ENCODE data around the gene BAIAP2. TPM values are rescaled to one million over a fixed set of nuclear protein-coding genes. Genes with fewer than 3 reads are reported as not detected.
"Not testable (repeated sequence)": the region's sequence is repeated elsewhere in the genome, so short reads cannot be mapped to it uniquely, and the experiment has no call there.

BAIAP2 gene
- total RNA-seq, 4 donors from 2014 or later, result 7.3 to 36.1 (median 15.4) TPM

DNA sequence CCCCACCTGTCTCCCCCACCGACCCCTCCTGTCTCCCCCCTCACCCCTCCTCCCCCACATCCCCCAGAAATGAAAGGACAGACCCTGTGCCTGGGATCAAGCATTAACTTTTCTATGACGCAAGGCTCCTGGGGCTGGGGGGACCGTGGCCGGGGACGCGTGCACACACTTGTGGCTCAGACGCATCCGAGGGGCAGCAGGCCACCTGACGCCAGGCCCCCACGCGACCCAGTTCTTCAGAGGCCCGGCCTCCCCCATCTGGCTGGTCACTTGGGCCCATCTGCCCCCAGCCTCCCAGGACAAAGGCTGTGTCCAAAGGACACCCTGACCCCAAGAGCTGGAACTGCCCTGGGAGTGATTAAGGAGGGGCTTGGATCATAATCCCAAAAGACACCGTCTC lies 116.3 kb downstream of the BAIAP2 start:
- in situ Hi-C loops (cut with MboI; ENCODE audit: low sequenced_read_pairs in 4 of 4) (no loop called here), intact Hi-C loops (cut with DNase I; ENCODE audit: low total_unique reads) (no loop called here)
- H3K4me3 ChIP-seq, result no peak overlapping the region
- H3K27ac ChIP-seq, result no peak overlapping the region
- TF ChIP-seq, protein P1, sequence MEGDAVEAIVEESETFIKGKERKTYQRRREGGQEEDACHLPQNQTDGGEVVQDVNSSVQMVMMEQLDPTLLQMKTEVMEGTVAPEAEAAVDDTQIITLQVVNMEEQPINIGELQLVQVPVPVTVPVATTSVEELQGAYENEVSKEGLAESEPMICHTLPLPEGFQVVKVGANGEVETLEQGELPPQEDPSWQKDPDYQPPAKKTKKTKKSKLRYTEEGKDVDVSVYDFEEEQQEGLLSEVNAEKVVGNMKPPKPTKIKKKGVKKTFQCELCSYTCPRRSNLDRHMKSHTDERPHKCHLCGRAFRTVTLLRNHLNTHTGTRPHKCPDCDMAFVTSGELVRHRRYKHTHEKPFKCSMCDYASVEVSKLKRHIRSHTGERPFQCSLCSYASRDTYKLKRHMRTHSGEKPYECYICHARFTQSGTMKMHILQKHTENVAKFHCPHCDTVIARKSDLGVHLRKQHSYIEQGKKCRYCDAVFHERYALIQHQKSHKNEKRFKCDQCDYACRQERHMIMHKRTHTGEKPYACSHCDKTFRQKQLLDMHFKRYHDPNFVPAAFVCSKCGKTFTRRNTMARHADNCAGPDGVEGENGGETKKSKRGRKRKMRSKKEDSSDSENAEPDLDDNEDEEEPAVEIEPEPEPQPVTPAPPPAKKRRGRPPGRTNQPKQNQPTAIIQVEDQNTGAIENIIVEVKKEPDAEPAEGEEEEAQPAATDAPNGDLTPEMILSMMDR (IDR thresholded peaks at IDR 0.05 in 4 of 5, conservative IDR thresholded peaks at IDR 0.05 in 1 of 5), result no peak
- no peak for TF ChIP-seq POLR2A (IDR thresholded peaks at IDR 0.05)
- DNase-seq, result no peak
- no peaks in the 10 kb centered on the region for H3K36me3 ChIP-seq
- H3K9me3 ChIP-seq, result no peaks in the 10 kb centered on the region
- peaks cover 0 to 3% (median 0%) of the 10 kb centered on the region in 3 donors for H3K27me3 ChIP-seq
- no peak for ATAC-seq
- no peaks in the 10 kb centered on the region for H3K4me1 ChIP-seq

DNA sequence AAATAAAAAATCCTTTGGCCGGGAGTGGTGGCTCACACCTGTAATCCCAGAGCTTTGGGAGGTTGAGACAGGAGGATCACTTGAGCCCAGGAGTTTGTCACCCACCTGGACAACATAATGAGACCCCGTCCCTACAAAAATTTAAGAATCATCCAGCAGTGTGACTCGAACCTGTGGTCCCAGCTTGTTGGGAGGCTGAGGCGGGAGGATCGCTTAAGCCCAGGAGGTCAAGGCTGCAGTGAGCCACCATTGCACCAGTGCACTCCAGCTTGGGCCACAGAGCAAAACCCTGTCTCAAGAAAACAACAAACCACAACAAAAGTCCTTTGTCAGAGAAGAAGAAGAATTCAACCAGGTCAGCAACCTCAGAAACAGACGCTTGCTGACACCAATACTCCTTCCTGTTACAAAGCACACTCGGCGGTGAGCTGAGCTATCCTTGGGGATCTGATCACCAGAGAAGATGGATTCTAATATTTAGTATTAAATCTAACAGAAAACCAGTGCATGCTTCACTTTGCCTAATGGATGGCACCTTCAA lies 117.4 kb downstream of the BAIAP2 start:
- H3K27me3 ChIP-seq, result peaks cover 0 to 3% (median 0%) of the 10 kb centered on the region in 3 donors
- H3K4me3 ChIP-seq, result no peak overlapping the region
- no peak for TF ChIP-seq POLR2A (IDR thresholded peaks at IDR 0.05)
- TF ChIP-seq, protein P1 (IDR thresholded peaks at IDR 0.05 in 4 of 5, conservative IDR thresholded peaks at IDR 0.05 in 1 of 5), result no peak
- in situ Hi-C loops (cut with MboI; ENCODE audit: low sequenced_read_pairs in 4 of 4) (no loop called here), intact Hi-C loops (cut with DNase I; ENCODE audit: low total_unique reads) (no loop called here)
- no peak overlapping the region for H3K27ac ChIP-seq
- no peaks in the 10 kb centered on the region for H3K4me1 ChIP-seq
- H3K36me3 ChIP-seq, result no peaks in the 10 kb centered on the region
- no peak for DNase-seq
- H3K9me3 ChIP-seq, result no peaks in the 10 kb centered on the region
- no peak for ATAC-seq

DNA sequence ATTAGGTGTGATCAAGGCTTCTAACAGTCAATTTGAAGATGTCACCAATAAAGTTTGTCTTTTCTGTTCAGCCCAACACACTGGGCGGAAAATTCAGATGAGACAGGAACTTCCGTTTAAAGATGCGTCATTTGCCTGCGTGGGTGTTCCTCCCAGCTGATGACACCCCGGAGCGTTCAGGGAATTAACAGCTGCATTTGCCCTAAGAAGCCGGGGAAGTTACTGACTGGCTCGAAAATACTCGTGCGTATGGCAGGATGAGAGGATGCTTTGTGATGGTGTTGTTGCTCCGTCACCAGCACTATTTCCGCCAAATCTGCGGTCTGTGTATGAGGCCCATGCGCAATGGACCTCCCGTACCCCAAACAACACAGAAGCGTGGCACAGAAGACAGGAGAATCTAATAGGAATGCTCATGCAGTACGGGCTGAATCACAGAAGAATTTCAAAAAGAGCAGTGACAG lies 118.4 kb downstream of the BAIAP2 start:
- Histone ChIP-seq H3K4me3 (no peak overlapping the region), H3K9me3 (no peaks in the 10 kb centered on the region), H3K36me3 (no peaks in the 10 kb centered on the region), H3K27ac (no peak overlapping the region), H3K4me1 (no peaks in the 10 kb centered on the region), H3K27me3 (peaks cover 0 to 3% (median 0%) of the 10 kb centered on the region in 3 donors)
- intact Hi-C loops (cut with DNase I; ENCODE audit: low total_unique reads), result no loop called here
- TF ChIP-seq POLR2A (IDR thresholded peaks at IDR 0.05), result peak in 1 of 2 donors; percentile 11
- TF ChIP-seq, protein P1 (IDR thresholded peaks at IDR 0.05 in 4 of 5, conservative IDR thresholded peaks at IDR 0.05 in 1 of 5), result no peak
- DNase-seq (peak in 1 of 2 donors; percentile 32), ATAC-seq (peak in 1 of 2 donors; percentile 56)
- in situ Hi-C loops (cut with MboI; ENCODE audit: low sequenced_read_pairs in 4 of 4), result no loop called here

DNA sequence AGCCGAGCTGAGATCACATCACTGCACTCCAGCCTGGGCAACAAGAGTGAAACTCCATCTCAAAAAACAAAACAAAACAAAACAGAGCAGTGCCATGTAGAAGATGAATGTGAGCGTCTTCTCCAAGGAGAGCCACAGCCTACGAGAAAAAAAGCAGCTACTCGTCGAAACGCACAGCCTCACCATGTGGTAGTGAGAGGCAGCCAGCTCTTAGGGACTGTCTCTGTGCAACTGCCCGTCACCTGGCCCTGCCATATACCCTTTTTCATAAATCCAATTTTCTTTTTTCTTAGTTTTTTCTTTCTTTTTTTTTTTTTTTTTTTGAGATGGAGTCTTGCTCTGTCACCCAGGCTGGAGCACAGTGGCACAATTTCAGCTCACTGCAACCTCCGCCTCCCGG lies 119.1 kb downstream of the BAIAP2 start:
- H3K36me3 ChIP-seq; ATAC-seq; H3K27me3 ChIP-seq; H3K27ac ChIP-seq; DNase-seq; H3K9me3 ChIP-seq; H3K4me1 ChIP-seq; intact Hi-C loops (cut with DNase I; ENCODE audit: low total_unique reads); H3K4me3 ChIP-seq; in situ Hi-C loops (cut with MboI; ENCODE audit: low sequenced_read_pairs in 4 of 4): not testable (repeated sequence)

DNA sequence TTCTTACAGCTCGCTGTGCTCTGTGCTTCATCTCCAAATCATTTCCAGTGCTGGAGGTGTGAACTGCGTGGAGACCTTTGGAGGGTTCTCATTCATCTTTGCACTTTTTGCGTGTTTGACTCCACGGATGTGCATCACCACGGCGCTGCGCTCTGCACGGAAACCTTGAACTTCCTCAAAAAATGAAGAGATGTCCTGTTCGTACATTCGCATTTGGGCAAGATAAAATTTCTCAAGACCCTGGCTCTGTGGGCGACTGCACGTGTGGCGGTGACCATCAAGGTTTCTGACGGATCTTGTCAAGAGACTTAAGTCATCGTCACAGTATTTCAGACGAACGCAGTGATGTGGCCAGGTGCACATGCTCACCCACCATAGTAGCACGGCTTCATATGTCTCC lies 120.0 kb downstream of the BAIAP2 start:
- Histone ChIP-seq H3K36me3 (no peaks in the 10 kb centered on the region), H3K4me1 (no peaks in the 10 kb centered on the region), H3K4me3 (no peak overlapping the region), H3K9me3 (no peaks in the 10 kb centered on the region), H3K27me3 (peaks cover 0 to 3% (median 0%) of the 10 kb centered on the region in 3 donors), H3K27ac (no peak overlapping the region)
- intact Hi-C loops (cut with DNase I; ENCODE audit: low total_unique reads) (no loop called here), in situ Hi-C loops (cut with MboI; ENCODE audit: low sequenced_read_pairs in 4 of 4) (no loop called here)
- ATAC-seq, result no peak
- no peak for TF ChIP-seq POLR2A (IDR thresholded peaks at IDR 0.05)
- TF ChIP-seq, protein P1 (IDR thresholded peaks at IDR 0.05 in 4 of 5, conservative IDR thresholded peaks at IDR 0.05 in 1 of 5), result no peak
- DNase-seq, result no peak

Measured in gastrocnemius medialis (tissue), 4 donors.